HepG2 (cell line): Measurements from ENCODE around the gene WTAP. TPM values are rescaled to one million over a fixed set of nuclear protein-coding genes. Genes with fewer than 3 reads are reported as not detected.

ENCODE experiments used
- ARID5B ChIP-seq: IDR thresholded peaks from 2 replicates; pipeline ENCODE4 v1.4.0; 2020; ENCODE audit warnings: mild to moderate bottlenecking, missing genetic modification reagents
- ETV5 ChIP-seq: IDR thresholded peaks from 2 replicates; pipeline ENCODE4 v1.6.1; 2018; ENCODE audit warnings: missing biosample characterization, missing genetic modification reagents, inconsistent platforms, borderline replicate concordance
- KDM3A ChIP-seq: IDR thresholded peaks from 2 replicates; pipeline ENCODE4 v1.6.1; 2018; ENCODE audit warnings: low read depth, missing compliant biosample characterization
- KDM6A ChIP-seq: IDR thresholded peaks from 2 replicates; pipeline ENCODE4 v1.6.1; 2016; ENCODE audit warnings: low read depth
- MAFF ChIP-seq: IDR thresholded peaks from 2 replicates; pipeline ENCODE4 v1.6.1; 2011; ENCODE audit warnings: low read depth, low read length, improper control_type of control experiment
- MEF2D ChIP-seq: sonication (generic); formaldehyde crosslinking; IDR thresholded peaks from 2 replicates; pipeline ENCODE4 v1.5.1; 2020; ENCODE audit warnings: mild to moderate bottlenecking, missing genetic modification reagents
- NCOA2 ChIP-seq: sonication (generic); formaldehyde crosslinking; IDR thresholded peaks from 2 replicates; pipeline ENCODE4 v1.8.0; 2022; ENCODE audit warnings: inconsistent platforms
- PATZ1 ChIP-seq: sonication (generic); formaldehyde crosslinking; IDR thresholded peaks from 2 replicates; pipeline ENCODE4 v1.4.0; 2020; ENCODE audit warnings: missing genetic modification reagents
- PAXIP1 ChIP-seq: sonication (generic); formaldehyde crosslinking; conservative IDR thresholded peaks from 2 replicates; pipeline ENCODE4 v1.4.0; 2020; ENCODE audit warnings: mild to moderate bottlenecking, missing genetic modification reagents, moderate library complexity
- SNAPC4 ChIP-seq: sonication (generic); formaldehyde crosslinking; IDR thresholded peaks from 2 replicates; pipeline ENCODE4 v1.4.0; 2020; ENCODE audit warnings: mild to moderate bottlenecking, missing genetic modification reagents
- THAP11 ChIP-seq: IDR thresholded peaks from 2 replicates; pipeline ENCODE4 v1.6.1; 2016; ENCODE audit warnings: missing biosample characterization, missing genetic modification reagents
- ZNF12 ChIP-seq: sonication (generic); formaldehyde crosslinking; IDR thresholded peaks from 2 replicates; pipeline ENCODE4 v1.5.0; 2020; ENCODE audit warnings: missing genetic modification reagents
- ZNF331 ChIP-seq: sonication (generic); formaldehyde crosslinking; IDR thresholded peaks from 2 replicates; pipeline ENCODE4 v1.4.0; 2020; ENCODE audit warnings: missing genetic modification reagents
- polyA plus RNA-seq, 8 experiments: library from polyadenylated mRNA; depleted of rRNA in 3 of 8; stranded (reverse) in 7 of 8; unstranded in 1 of 8; fragments of >200 nt; fragmentation: Illumina TruSeq in 4 of 8; extraction: Trizol in 4 of 8; gene quantifications; 2 replicates each; pipeline versions ENCODE4 v1.2.1 to v1.2.3, GENCODE V29; 2011 to 2016; ENCODE audit warnings: low read depth in 4 of 8, missing spikeins in 1 of 8, mixed read lengths in 1 of 8; ENCODE audit not compliant: insufficient read depth in 1 of 8
- total RNA-seq, 5 experiments: library from RNA; depleted of rRNA; stranded (reverse); fragments of >200 nt; fragmentation: Illumina TruSeq; extraction: Trizol; gene quantifications; 2 replicates each; pipeline ENCODE4 v1.2.3, GENCODE V29; 2016; ENCODE audit warnings: low read depth in 1 of 5

Gene WTAP
- total and polyA plus RNA-seq, 2 of the 13 experiments (the other 11 are each of a cell fraction or from before 2014, with no cell fraction given) = 31.6 to 167 TPM

- TF ChIP-seq SNAPC4 (CRISPR knock-in tag) = 0 out of 2 replicates have a peak, but pooled peaks have one; percentile 2
- TF ChIP-seq PATZ1 (CRISPR knock-in tag) = 0 out of 2 replicates have a peak, but pooled peaks have one; percentile 25
- peak; percentile 68 for TF ChIP-seq THAP11 (CRISPR knock-in tag)
- peak; percentile 46; the same call in 1 of the 2 replicates for TF ChIP-seq KDM6A (CRISPR knock-in tag)
- 0 out of 2 replicates have a peak, but pooled peaks have one; percentile 54 for TF ChIP-seq MEF2D (CRISPR knock-in tag)
- TF ChIP-seq KDM3A (CRISPR knock-in tag) = peak; percentile 82
- TF ChIP-seq MAFF = peak; percentile 43
- peak; percentile 65 for TF ChIP-seq PAXIP1
- peak; percentile 91 for TF ChIP-seq ETV5 (CRISPR knock-in tag)
- peak; percentile 77; the same call in 1 of the 2 replicates for TF ChIP-seq ZNF331 (CRISPR knock-in tag)
- TF ChIP-seq ARID5B (CRISPR knock-in tag) = peak; percentile 96
- TF ChIP-seq NCOA2 (CRISPR knock-in tag) = peak; percentile 95
- peak; percentile 28; the same call in 1 of the 2 replicates for TF ChIP-seq ZNF12 (CRISPR knock-in tag)
Measured at GRCh38 chr6:159691133-159691962, 36.0 kb upstream of the WTAP start (continued).
